ENCODE measurements around the gene HTRA2.

HTRA2 gene

DNA sequence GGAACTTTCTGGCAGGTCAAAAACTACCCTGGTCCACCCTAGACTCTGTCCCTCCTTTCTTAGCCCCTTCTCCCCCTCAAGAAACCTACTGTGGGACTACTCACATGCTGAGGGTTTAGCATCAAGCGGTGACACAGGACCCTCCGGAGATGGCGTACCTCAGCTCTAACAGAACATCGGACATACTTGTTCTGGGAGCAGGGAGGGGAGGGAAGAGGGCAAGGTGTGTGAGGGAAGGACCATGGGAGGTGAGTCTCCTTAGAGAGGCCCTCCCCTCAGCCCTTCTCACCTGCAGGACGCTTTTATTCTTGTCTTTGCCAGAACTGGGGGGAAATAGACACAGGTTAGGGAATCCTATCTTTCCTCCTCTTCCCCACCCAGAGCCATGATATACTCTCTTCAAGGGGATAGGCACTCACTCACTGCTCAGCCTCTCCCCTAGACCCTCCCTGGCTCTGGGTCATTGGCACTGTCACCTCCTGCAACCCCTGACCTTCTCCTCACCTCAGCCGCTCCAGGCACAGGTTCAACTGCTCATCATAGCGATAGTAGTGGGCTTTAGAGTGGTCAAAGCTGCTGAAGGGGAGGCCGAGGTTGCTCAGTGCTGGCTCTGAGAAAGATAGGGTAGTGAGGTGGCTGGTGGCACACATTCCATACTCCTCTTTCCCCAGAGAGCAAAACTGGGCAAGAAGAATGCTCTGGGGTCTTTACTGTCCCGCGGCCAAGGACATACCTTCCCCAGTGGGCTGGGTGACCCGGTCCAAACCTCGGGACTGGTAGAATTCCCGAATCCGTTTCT, 24.1 kb upstream of the HTRA2 start:
- no peak for ATAC-seq (ENCODE audit: low read depth)
- H3K27ac Mint-ChIP-seq: no peak overlapping the region
- H3K4me1 Mint-ChIP-seq: peaks cover 27% of the 10 kb centered on the region
- H3K36me3 Mint-ChIP-seq: peaks cover 20% of the 10 kb centered on the region
- H3K27me3 Mint-ChIP-seq: peaks cover 11% of the 10 kb centered on the region
- no peak overlapping the region for H3K4me3 Mint-ChIP-seq
- no peak for DNase-seq (ENCODE audit: low spot score in 2 of 2)
- no peaks in the 10 kb centered on the region for H3K9me3 Mint-ChIP-seq

DNA sequence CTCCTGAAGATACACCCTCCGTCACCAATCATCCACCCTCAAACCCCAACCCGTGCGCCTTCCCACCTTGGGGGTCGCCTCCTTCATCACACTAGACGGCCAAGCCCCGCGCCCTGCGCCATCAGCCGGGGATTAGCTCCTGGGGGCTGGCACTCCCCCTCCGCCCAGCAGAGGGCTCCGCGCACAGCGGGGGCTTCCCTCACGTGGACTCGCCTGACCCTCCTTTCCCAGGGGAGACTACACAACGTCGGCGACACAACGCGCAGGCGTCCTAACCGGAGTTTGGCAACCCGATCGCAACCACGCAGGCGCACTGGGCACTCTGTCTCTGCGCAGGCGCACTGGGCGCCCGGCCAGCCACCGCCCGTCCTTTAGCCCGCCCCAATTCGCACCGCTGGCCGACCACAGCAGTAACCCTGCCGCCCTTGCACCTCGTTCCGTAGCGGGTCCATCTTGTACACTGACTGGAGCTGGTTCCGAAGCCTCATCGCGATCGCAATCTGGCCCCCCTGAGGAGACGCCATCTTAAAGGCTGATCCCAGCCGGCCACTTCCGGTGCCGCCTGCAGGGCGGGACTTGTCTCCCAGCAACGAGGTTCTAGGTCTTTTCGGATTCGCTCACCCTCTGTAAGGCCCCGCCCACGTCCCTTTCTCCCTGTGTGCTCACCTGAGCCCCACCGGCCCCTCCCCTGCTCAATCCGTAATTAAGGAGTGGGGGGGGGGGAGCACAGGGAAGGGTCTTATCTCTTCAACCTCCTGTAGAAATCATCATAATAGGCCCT, 22.4 kb upstream of the HTRA2 start, which contains the start of gene PCGF1:
Gene PCGF1 (minus strand): TSS at position 551 of the 781 bp plus-strand sequence. CDS start 27 bp downstream, at position 524.
- peaks cover 20% of the 10 kb centered on the region for H3K36me3 Mint-ChIP-seq
- no peaks in the 10 kb centered on the region for H3K9me3 Mint-ChIP-seq
- peaks cover 7% of the 10 kb centered on the region for H3K27me3 Mint-ChIP-seq
- peak within 1 kb of the TSS; percentile 96 for H3K27ac Mint-ChIP-seq
- peak; percentile 90 for ATAC-seq (ENCODE audit: low read depth)
- peaks cover 24% of the 10 kb centered on the region for H3K4me1 Mint-ChIP-seq
- peak within 1 kb of the TSS; percentile 90 for H3K4me3 Mint-ChIP-seq
- peak; percentile 99 for DNase-seq (ENCODE audit: low spot score in 2 of 2)

DNA sequence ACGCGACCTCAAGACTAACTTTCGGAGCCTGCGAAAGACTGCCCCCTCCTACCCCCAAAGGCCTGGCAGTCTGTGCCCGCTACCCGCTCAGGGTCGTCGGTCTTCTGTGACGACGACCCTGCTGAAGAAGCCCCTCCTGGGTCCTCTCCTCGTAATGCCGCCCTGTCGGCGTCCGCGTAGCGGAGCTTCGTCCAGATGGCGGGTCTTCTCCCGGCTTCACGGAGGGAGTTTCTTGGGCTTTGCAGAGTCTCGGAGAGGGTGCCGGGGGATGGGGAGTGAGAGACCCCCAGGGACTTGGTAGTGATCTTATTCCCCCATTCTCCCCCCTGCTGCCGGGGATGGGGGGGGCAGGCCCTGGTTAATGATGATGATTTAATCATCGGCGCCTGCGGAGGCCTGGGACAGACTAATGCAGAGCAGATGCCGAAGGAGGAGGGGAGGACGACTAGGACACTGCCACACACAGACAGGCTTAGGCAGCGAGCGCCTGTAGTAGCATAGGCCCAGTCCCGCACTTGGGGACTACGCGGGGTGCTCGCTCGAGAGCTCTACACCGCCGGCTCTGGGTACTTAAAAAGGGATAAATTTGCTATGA, 21.7 kb upstream of the HTRA2 start:
- ATAC-seq (ENCODE audit: low read depth): peak; percentile 6

DNA sequence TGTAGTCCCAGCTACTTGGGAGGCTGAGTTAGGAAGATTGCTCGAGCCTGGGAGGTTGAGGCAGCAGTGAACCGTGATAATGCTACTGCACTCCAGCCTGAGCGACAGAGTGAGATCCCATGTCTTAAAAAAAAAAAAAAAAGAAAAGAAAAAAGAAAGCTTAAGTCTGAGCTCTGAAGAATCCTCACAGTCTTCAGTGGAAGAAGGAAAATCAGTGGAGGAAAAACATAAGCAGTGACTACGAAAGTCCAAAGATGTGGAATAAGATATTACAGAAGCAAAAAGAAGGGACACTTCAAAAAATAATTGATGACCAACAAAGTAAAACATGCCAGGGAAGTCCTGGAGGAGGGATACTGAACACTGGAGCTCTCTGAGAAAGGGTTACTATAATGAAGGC, 19.5 kb upstream of the HTRA2 start:
- H3K36me3 Mint-ChIP-seq: peaks cover 10% of the 10 kb centered on the region
- ATAC-seq (ENCODE audit: low read depth) (no peak), DNase-seq (ENCODE audit: low spot score in 2 of 2) (no peak)
- no peak overlapping the region for H3K4me3 Mint-ChIP-seq
- peaks cover 19% of the 10 kb centered on the region for H3K4me1 Mint-ChIP-seq
- no peak overlapping the region for H3K27ac Mint-ChIP-seq
- peaks cover 7% of the 10 kb centered on the region for H3K27me3 Mint-ChIP-seq
- H3K9me3 Mint-ChIP-seq: no peaks in the 10 kb centered on the region

More for the DNA sequence above, 21.7 kb upstream of the HTRA2 start:
- Mint-ChIP-seq H3K9me3 (no peaks in the 10 kb centered on the region), H3K27ac (peak overlapping the region; percentile 96), H3K4me3 (peak overlapping the region; percentile 90), H3K27me3 (peaks cover 8% of the 10 kb centered on the region), H3K4me1 (peaks cover 24% of the 10 kb centered on the region), H3K36me3 (peaks cover 20% of the 10 kb centered on the region)
- DNase-seq (ENCODE audit: low spot score in 2 of 2): peak in 1 of 2 donors; percentile 28

DNA sequence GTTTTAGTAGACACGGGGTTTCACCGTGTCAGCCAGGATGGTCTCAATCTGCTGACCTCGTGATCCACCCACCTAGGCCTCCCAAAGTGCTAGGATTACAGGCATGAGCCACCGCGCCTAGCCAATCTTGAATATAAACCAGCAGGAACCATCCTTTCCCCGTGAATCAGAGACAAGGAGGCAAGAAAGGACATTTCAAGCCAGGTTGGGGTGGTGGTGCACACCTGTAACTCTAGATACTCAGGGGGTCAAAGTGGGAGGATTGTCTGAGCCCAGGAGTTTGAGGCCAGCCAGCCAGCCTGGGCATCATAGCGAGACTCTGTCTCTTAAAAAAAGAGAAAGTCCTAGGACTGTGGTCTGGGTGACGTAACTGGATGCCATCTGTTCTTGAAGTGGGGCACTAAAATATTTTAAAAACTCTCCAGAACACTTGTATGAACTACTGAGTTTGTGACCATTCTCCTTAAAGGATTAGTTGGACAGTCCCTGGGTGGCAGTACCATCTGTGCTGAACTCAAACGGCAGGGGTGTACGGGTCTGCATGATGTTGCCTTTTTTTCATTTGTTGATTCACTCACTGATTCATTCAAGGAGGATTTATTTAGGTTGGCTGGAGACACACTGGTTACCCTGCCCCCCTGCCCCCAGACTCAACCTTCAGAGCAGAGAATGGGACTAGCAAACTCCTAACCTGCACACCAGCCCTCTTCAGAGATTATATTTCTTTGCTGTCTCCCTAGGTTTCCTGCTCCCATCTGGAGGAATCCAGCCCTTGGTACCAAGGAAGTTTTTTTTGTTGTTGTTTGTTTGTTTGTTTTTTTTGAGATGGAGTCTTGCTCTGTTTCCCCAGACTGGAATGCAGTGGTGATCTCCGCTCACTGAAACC, 18.4 kb upstream of the HTRA2 start:
- peaks cover 8% of the 10 kb centered on the region for H3K27me3 Mint-ChIP-seq
- peaks cover 4% of the 10 kb centered on the region for H3K36me3 Mint-ChIP-seq
- ATAC-seq (ENCODE audit: low read depth) (no peak), DNase-seq (ENCODE audit: low spot score in 2 of 2) (no peak)
- no peaks in the 10 kb centered on the region for H3K9me3 Mint-ChIP-seq
- H3K27ac Mint-ChIP-seq: no peak overlapping the region
- H3K4me1 Mint-ChIP-seq: peaks cover 17% of the 10 kb centered on the region
- H3K4me3 Mint-ChIP-seq: no peak overlapping the region

DNA sequence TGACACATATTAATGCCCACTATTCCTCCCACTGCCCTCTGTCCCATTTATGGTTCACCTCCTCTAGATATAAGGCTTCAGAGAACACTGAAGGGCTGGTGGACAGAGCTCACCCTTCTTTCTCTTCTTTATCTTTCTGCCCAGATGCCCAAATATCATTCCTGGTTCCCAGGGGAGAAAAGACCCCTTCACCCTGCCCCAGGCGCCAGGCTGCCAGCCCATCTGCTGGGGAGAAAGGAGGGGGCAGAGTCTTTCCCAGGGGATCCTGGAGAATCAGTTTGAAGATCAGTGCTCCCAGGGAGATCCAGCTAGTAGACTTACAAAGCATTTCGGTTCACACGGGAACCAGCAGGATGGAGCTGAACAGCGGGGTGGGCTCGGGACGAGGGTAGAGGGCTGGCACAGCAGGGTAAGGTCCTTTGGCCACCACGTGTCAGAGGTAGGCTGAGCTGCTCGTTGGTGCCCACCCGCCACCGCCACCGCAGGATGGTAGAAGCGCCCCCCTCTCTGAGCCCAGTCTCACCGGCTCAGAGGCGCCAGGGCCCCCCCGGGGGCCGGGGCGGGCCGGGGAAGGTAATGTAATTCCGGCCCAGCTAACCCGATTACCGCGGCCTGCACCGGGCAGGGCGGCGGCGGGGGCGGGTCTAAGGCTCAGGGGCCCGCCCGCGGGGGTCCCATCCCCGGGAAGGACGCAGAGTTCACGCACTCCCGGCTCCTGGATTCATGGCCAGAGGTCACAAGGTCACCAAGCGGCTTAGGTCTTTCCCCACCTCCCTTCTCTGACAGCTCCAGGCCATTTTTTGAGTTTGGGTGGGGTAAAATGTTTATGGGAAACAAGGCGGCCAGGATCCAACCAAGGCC, 16.8 kb upstream of the HTRA2 start:
- Mint-ChIP-seq H3K9me3 (no peaks in the 10 kb centered on the region), H3K27me3 (peaks cover 20% of the 10 kb centered on the region), H3K27ac (no peak overlapping the region), H3K4me1 (peaks cover 18% of the 10 kb centered on the region), H3K36me3 (no peaks in the 10 kb centered on the region), H3K4me3 (no peak overlapping the region)
- no peak for ATAC-seq (ENCODE audit: low read depth)
- DNase-seq (ENCODE audit: low spot score in 2 of 2): peak in 1 of 2 donors; percentile 27

DNA sequence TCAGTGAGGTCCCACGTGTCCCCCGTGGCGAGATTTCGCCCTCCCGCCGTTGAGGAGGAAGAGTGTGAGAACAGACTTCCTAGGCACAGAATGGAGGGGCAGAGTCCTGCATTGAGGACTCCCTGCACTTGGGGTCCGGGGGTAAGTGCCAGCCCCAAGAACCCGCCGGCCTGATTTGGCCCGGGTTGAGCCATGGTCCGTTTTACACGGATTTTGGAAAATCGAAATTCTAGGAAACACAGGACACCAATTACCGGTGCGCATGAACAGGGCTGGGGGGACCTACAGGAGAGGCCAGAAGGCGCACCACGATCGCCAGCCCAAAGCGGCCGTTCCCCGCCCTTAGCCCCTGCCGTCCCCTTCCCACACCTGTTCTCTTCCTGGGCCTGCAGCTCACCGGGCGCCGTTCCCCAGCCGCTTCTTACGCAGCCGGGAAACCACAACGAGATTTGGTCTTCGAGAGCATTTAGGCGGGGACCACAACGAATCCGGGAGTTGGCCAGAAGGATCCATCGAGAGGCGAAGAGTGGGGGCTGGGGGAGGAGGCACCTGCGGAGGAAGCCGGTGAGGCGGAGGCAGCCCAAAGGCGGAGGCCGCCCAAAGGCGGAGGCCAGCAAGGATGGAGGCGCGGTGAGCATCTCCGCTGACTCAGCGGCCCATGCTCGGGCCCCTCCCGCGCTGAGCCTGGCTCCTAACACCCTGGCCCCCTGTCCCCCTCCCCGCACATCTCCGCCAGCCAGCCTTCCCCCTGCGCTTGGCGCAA, 15.9 kb upstream of the HTRA2 start:
- DNase-seq (ENCODE audit: low spot score in 2 of 2) (peak; percentile 20 to 35), ATAC-seq (ENCODE audit: low read depth) (no peak)
- Mint-ChIP-seq H3K27me3 (peaks cover 26% of the 10 kb centered on the region), H3K27ac (no peak overlapping the region), H3K36me3 (no peaks in the 10 kb centered on the region), H3K9me3 (no peaks in the 10 kb centered on the region), H3K4me3 (peak overlapping the region; percentile 25), H3K4me1 (peaks cover 12% of the 10 kb centered on the region)

DNA sequence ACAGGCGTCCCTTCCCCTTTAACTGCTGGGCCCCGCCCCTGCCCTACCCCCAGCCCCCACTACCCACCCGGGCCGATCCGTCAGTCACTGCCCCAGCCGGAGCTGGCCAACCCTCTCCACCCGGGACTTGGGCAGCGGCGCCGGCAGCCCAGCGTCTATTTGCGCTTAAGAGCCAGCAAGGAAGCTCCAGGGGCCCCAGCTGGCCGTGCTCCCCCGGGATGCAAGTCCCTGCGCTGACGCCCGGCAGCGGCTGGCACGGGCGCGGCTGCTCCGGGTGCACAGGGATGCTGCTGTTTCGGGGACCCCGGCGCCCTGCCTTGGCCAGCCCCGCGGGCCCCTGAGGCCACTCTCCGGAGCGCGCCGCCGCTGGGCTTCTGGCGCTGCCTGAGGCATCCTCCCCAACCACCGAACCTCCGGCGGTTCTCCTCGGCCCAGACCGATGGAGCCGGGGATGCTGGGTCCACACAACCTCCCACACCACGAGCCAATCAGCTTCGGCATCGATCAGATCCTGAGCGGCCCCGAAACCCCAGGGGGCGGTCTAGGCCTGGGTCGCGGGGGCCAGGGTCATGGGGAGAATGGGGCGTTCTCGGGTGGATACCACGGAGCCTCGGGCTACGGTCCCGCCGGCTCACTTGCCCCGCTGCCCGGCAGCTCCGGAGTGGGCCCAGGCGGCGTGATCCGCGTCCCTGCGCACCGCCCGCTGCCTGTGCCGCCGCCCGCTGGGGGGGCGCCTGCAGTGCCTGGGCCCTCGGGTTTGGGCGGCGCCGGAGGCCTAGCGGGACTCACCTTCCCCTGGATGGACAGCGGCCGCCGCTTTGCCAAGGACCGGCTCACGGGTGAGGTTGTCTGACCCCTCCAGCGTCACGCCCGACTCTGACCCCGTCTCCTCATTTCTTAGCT, 15.1 kb upstream of the HTRA2 start, which contains the start of gene TLX2:
Gene TLX2 (plus strand): TSS at position 83 of the 903 bp plus-strand sequence. CDS start 357 bp downstream, at position 440.
- Mint-ChIP-seq H3K27me3 (peaks cover 30% of the 10 kb centered on the region), H3K36me3 (no peaks in the 10 kb centered on the region), H3K27ac (no peak within 1 kb of the TSS), H3K4me3 (peak within 1 kb of the TSS; percentile 78), H3K9me3 (no peaks in the 10 kb centered on the region), H3K4me1 (peaks cover 12% of the 10 kb centered on the region)
- DNase-seq (ENCODE audit: low spot score in 2 of 2): peak; percentile 26 to 44
- peak; percentile 18 for ATAC-seq (ENCODE audit: low read depth)

DNA sequence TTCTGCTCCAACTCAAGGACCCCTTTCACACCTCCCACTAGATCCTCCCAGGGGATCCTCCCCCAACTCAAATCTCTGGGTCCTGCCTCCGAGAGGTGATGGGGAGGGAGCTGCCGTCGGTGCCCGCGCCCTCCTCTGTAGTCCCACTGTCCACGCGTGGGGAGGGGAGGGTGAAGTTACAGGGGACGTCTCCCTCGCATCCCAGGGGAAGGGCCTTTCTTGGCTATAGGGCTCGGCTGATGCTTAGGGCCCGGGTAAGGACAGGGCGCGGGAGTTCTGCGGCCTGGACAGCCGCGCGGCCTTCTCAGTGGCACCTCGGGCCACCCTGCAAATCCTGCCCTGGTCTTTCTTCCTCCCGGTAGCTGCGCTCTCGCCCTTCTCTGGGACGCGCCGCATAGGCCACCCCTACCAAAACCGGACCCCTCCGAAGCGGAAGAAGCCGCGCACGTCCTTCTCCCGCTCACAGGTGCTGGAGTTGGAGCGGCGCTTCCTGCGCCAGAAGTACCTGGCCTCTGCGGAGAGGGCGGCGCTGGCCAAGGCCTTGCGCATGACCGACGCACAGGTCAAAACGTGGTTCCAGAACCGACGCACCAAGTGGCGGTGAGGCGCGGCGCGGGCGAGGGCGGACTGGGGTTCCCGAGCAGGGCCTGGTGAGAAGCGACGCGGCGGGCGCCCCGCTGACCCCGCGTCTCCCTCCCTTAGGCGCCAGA, 14.3 kb upstream of the HTRA2 start:
- H3K36me3 Mint-ChIP-seq: no peaks in the 10 kb centered on the region
- DNase-seq (ENCODE audit: low spot score in 2 of 2) (peak in 1 of 2 donors; percentile 41), ATAC-seq (ENCODE audit: low read depth) (peak; percentile 11)
- H3K27me3 Mint-ChIP-seq: peaks cover 36% of the 10 kb centered on the region
- H3K4me3 Mint-ChIP-seq: peak overlapping the region; percentile 78
- peaks cover 12% of the 10 kb centered on the region for H3K4me1 Mint-ChIP-seq
- no peaks in the 10 kb centered on the region for H3K9me3 Mint-ChIP-seq
- no peak overlapping the region for H3K27ac Mint-ChIP-seq

DNA sequence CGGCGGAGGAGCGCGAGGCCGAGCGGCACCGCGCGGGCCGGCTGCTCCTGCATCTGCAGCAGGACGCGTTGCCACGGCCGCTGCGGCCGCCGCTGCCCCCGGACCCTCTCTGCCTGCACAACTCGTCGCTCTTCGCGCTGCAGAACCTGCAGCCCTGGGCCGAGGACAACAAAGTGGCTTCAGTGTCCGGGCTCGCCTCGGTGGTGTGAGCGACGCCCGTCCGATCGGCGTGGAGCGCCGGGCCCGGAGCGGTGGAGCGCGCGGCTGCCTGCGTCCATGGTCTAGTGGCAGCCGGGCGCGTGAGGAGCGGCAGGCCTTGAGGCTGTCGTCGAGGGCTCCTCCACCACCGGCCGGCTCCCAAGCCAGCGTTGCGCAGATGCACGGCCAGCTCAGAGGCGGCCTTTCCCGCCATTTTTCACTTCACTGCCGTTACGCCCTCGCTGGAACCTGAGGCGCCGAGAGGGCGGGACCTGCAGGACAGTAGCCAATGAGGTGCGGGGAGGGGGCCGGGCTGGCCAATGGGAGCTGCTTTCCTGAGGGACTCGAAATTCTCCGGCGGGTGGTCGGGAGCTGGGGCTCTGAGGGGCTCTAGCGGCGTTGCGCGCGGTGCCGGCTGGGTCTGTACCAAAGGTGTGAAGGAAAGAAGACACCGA, 13.6 kb upstream of the HTRA2 start:
- Mint-ChIP-seq H3K27ac (peak overlapping the region; percentile 17), H3K4me3 (peak overlapping the region; percentile 71), H3K4me1 (peaks cover 12% of the 10 kb centered on the region), H3K9me3 (no peaks in the 10 kb centered on the region), H3K36me3 (no peaks in the 10 kb centered on the region), H3K27me3 (peaks cover 37% of the 10 kb centered on the region)
- peak; percentile 83 for ATAC-seq (ENCODE audit: low read depth)
- DNase-seq (ENCODE audit: low spot score in 2 of 2): peak; percentile 71 to 73
